HG03039 (cell line): Measurements from ENCODE around the gene ACSS3.
"Not testable (repeated sequence)": the region's sequence is repeated elsewhere in the genome, so short reads cannot be mapped to it uniquely, and the experiment has no call there.

ENCODE experiments used
- ATAC-seq: cut with Tn5 transposase; IDR thresholded peaks from one replicate; pipeline ENCODE4 v1.9.1; 2021; ENCODE audit warnings: mild to moderate bottlenecking, moderate library complexity; ENCODE audit not compliant: unreplicated experiment

ACSS3 gene, protein sequence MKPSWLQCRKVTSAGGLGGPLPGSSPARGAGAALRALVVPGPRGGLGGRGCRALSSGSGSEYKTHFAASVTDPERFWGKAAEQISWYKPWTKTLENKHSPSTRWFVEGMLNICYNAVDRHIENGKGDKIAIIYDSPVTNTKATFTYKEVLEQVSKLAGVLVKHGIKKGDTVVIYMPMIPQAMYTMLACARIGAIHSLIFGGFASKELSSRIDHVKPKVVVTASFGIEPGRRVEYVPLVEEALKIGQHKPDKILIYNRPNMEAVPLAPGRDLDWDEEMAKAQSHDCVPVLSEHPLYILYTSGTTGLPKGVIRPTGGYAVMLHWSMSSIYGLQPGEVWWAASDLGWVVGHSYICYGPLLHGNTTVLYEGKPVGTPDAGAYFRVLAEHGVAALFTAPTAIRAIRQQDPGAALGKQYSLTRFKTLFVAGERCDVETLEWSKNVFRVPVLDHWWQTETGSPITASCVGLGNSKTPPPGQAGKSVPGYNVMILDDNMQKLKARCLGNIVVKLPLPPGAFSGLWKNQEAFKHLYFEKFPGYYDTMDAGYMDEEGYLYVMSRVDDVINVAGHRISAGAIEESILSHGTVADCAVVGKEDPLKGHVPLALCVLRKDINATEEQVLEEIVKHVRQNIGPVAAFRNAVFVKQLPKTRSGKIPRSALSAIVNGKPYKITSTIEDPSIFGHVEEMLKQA

DNA sequence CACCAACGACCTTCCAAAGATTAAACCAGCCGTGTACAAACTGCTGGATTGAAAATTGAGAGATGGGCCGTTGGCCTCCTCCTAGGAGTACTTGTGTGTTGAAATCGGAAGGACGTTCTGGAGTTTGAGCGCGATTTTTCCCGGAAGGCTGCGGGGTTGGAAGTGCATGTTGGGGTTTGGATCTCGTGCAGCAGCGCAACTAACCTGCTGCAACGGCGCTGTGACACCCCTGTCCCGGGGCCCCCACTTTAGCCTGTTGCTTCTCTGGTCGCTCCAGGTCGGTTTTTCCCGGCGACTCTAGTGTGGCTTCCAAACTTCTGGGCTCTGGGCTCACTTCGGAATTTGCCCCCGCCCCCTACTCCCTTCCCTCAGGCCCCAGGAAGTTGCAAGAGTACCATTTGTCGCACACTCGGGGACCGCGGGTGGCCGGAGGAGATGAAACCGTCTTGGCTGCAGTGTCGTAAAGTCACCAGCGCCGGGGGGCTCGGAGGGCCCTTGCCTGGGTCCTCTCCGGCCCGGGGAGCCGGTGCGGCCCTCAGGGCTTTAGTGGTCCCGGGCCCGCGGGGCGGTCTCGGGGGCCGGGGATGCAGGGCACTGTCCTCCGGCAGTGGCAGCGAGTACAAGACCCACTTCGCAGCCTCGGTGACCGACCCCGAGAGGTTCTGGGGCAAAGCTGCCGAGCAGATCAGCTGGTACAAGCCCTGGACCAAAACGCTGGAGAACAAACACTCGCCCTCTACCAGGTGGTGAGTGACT lies at the start of gene ACSS3:
TSS of gene ACSS3 (plus strand) at position 394 of the 756 bp plus-strand sequence. CDS start at position 436, 42 bp downstream.
- ATAC-seq = no peak

DNA sequence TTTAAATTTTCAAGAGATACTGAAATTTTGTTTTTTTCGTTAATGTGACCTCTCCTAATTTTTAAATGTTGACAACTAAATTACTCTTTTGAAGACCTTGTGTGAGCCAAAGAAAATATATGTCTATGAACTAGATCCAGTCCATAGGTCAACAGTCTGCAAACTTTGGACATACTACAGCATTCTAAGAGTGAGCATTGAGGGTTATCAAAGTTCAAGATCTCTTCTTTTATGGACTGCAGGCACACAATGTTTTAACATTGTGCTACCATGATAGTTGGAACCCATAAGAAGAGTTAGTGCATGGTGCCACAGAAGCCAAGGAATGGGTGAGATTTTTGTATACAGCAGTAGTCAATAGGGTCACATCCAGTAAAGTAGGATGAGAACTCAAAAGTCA lies 43.0 kb upstream of the ACSS3 start:
- no peak for ATAC-seq

DNA sequence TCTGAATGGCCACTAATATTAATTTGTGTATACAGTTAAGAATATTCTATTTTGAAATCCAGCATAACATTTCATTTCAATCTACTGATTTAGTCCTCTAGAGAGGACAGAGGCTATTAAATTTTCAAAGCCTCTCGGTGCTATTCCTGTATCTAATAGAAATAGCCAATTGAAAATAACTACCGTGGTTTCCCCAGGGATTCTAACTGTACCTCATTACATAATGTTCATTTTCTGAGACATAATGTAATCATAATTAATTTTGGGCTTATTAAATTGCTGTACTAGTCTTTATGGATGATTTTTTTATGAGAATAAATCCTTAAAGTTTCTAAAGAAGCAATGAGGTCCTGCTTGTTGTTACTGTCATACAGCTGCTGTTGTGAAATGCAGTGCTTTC lies 38.6 kb upstream of the ACSS3 start:
- no peak for ATAC-seq

DNA sequence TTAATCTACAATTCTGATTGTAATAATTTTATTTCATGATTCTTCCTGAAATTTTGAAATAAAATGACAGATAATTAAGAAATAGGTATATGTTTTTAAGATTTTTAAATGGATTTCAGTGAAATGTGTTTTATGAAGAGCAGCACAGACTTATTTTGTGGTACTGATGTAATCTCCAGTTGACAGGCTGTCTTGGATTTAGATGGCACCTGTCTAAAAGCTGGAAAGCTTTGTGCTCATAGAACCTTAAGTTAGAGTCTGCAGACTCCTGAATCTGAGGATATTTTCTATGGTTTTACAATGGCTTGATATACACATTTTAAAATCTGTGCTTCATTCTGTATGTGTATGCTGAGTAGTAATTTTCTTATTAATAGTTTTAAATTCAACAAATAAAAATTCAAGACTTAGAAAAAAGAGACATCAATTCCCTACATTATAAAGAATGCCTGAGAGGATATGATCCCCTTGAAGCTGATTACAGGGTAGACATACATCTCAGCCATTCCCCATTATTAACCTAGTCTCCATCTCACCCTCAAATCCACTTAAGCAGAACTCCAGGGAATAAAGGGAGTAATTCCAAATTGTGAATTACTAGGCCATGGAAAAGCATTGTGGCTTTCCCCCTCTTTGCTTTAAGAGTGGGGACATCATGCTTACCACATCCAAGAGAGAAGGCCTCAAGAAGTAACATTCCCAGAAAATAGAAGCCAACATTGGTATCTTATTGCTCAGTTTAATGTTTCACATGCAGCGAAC lies 33.7 kb upstream of the ACSS3 start:
- ATAC-seq = no peak

DNA sequence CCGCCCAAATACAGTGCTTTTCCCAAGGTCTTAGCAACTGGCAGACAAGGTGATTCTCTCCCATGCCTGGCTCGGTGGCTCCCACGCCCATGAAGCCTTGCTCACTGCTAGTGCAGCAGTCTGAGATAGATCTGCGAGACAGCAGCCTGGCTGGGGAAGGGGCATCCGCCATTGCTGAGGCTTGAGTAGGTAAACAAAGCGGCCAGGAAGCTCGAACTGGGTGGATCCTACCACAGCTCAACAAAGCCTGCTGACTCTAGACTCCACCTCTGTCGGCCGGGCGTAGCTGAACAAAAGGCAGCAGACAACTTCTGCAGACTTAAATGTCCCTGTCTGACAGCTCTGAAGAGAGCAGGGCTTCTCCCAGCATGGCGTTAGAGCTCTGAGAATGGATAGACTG lies 12.9 kb upstream of the ACSS3 start:
- ATAC-seq = not testable (repeated sequence)

DNA sequence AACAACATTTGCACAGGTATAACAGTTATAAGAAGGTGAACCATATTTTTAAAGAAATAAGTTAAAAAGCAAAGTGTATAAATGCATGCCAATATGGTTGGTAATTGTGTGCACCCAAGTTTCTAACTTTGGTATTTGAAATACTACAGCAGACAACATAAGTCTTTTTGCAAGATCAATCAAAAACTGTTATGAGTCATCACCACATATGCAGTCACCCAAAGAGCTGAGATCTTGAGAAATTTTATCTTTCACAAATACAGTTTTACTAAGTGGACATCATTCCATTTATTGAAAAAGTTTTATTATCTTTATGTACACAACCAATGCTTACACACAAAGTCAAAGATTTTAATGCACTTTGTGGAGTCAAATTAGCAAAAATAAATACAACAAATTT lies 7.0 kb upstream of the ACSS3 start:
- ATAC-seq = no peak

DNA sequence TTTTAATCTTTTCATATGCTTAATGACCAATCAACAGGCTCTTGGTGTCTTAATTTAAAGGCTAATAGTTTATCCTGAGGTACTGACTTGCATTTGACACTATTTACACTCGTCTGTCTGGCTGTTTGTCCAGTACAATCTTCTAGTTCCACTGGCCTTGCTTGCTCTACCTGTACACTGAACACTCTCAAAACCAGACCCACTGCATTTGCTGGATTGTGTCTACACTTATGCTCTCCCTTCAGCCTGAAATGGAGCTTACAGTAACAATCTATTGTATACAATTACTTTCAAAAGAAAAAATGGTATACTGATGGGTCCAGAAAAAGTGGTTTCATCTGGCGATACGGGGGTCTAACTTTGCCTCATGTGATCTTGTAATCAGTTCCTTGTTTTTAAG lies 2.3 kb upstream of the ACSS3 start:
- no peak for ATAC-seq

DNA sequence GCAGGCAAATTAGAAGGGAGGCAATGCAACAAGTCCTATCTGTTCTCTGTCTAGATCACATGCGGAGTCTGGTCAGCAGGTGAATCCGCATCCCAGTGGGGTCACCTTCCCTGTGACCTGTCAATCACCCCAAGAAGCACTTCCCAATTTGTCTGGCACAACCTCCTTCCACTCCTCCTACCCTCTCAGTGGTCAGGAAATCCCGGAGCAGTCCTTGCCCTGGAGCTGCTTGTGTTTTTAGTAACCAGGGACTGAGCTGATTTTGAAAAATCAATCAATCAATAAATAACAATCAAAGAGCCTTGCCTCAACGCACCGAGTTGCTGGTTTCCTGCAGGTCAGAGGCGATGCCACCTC lies 572 bp upstream of the ACSS3 start:
- no peak for ATAC-seq

DNA sequence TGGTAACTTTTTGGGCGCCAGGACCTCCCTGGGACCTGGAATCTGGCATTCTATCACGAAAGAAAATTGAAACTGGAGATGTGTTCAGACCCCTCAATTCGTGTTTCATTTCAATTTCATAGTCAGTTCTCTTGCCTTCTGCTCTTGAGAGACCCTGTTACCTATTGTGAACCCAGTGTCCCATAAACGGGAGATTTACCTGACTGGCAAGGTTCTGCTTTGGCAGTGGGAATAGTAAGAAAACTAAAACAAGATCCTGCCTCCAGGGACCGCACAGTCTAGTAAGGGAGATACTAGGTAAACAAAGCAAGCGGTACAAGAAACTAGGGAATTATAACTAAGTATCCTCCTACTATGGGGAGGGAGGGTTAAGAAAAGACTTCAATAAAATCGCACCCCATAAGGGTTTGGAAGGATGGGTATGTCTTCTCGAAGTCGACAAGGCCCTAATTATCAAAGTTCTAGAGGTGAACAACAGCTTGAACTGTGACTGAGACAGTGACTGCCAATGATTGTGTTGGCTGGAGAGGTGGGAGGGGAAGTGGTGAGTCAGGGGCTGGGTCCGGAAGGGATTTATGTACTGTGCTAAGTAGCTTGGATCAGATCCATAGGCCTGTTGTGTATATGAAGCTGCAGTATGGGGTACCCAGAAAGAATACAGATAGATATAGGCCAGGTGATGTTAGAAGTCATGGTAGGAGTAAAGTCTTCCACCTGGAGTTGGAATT lies 754 bp downstream of the ACSS3 start:
- ATAC-seq = no peak

DNA sequence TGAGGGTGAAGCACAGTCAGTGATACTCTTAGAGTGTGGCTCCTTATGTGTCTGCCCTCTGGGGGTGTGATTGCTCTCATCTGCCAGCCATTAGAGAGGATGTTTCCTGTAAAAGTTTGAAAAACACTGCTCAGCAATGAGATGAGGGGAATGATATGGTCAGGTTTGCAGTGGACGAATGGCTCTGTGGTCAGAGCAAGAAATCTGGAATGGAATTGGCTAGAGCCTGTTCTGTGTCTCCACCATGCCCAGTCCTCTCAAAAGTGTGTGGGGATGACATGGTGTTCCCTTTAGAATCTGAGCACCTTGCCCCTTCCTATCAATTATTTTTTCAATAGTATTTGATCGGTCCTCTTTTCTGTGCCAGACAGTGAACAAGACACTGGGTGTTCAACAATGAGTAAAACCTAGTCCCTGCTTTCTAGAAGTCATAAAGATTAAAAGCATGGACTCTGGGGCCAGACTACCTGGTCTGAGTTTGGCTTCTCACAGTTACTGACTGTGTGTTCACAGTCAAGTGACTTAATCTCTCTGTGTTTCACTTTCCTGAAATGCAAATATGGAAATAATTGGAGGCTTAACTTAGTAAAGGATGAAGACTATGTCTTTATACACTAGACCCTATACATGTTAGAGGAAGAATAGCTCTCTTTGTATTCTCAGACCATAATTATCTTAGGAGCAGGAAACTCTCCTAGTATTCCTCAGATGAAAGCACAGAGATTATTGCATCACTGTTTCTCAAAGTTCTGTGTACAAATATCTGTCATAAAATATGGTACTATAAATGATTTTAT lies 1.6 kb downstream of the ACSS3 start:
- no peak for ATAC-seq

DNA sequence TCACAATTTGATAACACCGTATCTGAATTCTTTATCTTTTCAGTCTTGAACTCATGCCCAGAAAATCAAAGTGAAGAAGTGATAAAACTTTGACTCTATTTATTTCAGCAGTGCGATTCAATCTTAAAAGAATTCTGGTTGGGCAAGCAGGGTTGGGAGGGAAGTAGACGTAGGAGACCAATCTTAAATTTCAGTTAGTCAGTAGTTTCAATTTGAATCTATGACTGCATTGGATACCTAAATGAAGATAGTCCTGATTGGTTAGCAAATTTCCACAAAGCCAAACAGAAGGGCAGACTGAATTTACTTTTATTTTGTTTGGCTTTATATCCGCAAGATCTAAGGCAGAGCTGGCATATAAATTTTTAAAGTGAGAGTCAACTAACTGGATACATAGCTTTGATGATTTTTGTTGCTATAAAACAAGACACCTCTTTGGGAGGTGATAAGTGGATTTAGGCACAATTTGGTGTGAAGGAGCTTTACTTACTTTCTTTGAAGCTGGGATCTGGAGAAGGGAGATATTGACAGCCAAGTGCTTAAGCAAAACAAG lies 2.6 kb downstream of the ACSS3 start:
- no peak for ATAC-seq

DNA sequence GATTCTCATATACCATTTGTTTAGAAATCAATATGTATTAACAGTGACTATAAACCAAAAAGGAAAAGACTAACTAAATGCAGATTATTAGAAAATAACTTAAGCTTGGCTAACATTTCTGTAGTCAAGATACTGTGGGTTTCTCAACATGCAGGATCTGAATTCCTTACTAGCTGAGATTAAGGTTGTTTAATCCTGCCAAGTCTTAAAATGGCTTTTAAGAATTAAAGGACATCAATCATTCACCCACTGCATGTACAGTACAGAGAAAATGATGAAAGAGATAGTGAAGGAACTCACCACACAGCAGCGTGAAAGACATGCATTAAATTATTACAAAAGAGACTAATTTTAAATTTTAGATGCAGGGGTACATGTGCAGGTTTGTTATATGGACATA lies 3.8 kb downstream of the ACSS3 start:
- ATAC-seq = no peak

DNA sequence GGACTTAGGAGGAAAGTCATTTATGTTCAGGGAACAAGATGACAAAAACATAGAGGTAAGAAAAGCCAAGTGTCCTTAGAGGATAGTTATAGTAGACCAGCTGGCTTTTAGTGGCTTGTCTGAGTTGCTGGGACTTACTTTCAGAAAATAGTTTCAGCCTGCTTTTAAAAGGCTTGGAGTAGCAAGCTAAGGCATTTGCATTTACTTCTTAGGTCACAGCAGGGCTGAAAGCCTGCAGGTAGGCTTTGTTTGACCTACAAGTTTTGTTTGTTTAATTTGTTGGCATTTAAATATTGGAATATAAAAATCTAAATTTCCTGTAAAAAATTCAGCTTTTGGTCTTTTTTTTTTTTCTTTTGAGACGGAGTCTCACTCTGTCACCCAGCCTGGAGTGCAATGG lies 5.1 kb downstream of the ACSS3 start:
- no peak for ATAC-seq

DNA sequence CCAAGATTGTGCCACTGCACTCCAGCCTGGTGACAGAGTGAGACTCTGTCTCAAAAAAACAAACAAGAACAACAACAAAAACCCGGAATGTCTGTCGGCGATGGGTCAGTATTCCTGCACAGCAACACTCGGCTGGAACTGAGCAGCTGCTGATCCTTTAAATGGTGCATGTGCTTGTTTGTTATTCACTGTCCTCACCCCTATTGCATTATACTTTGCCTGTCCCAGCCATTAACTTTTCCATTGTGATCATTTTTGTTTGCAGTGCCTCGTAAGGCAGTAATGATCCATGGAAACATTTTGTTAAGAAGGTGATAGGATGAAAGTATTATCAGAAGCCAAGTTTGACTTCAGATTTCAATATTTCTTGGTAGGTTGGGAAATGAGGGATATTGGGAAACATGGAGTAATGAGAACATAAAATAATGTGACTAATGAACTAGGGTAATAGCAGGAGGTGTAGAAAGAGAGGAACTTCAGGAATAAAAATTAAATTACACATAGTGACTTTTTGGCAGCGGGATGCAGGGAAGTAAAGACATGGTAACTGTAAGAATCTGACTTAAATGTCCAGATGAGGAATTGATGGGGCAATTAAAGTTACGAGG lies 6.1 kb downstream of the ACSS3 start:
- ATAC-seq = no peak

DNA sequence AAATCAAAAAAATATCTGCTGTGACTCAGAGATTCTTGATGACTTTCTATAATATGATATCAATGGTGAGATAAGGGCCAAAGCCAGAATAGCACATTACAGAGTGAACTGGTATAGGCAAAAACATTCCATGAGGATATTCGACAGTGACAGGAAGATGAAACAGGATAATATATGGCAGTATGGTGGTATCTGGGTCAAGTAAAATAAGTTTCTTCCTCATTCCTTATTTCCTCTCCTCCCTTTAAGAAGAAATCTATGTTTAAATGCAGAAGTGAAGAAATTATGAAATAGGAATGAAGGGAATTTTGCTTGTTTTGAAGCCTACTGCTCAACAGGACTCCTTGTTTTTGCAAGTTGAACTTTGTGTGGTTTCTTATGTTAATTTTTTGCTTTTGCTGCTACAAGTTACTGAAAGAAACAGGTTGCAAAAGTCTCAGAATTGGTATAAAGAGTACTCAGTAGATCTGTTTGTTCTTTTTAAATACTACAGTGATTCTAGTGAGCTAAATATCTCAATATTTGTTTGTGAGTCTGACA lies 7.0 kb downstream of the ACSS3 start:
- no peak for ATAC-seq

DNA sequence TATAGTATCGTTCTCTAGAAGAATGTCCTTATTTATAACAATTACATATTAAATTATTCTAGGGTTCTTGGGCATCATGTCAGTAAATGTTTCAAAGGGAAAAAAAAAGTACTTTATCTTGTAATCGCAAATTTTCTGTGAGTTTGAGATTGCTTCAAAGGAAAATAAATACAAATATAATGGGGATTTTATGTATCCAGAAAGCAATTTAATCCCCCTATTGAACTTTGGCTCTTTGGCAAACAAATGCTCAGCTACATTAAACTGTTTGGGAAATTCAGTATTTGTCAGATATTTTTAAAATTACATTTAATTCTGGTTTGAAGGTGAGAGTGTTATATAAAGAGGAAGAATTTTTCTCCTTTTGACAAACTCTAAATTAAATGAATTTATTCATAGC lies 8.0 kb downstream of the ACSS3 start:
- ATAC-seq = no peak

DNA sequence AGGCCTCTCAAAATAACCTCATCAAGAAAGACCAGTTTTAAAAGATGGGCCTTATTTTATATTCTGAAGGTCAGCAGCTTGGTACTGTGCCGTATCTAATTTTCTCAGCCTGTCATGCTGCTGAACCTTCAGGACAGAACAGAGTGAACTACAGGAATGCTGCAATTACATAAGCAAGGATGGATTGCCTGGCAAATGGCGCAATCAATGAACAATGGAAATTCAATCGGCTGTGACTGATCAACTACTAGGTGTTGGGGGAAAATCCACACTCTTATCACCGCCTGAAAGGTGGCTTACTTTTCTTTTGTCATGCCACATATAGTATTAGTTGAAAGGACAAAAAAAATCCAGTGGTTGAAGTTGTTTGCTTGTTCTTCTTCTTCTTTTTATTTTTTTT lies 8.5 kb downstream of the ACSS3 start:
- no peak for ATAC-seq

DNA sequence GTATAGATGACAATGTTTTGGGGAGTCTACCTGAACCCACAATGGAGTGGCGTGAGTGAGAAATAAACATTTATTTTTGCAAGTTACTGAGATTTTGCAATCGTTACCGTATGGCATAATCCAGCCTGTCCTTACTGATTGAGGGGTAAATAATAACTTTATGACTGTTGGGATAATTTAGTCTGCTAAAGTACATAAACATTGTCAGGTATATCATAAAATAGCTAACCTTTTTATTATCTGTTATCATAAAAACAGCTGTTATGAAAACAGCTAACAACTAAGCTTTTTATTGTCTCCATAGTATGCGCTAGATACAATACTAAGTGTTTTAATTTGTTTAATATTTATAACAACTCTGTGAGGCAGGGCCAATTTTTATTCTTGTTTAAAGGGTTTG lies 10.3 kb downstream of the ACSS3 start:
- ATAC-seq = no peak

DNA sequence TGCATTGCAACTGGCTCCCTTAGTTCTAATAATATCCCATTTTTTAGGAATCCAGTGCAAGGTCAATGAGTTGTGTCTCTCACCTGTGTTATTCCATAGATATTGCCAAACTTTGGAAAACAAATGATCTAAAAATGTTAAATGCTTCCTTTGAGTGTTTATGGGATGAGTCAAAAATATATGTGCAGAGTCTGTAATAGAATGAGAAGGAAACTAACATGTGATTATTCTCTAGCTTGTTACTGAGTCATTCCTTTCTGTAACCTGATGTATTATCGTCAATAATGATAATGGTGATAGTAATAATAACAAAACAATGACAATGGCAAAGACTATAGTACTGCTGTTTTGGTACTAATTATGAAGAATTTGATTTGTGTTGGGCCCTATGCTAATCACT lies 11.5 kb downstream of the ACSS3 start:
- no peak for ATAC-seq
